ENCODE results near the gene EIF2D.
A peak's percentile ranks its signal among the peaks of the same experiment; 100 is the strongest.
"Not testable (repeated sequence)": the region's sequence is repeated elsewhere in the genome, so short reads cannot be mapped to it uniquely, and the experiment has no call there.

Gene EIF2D

DNA sequence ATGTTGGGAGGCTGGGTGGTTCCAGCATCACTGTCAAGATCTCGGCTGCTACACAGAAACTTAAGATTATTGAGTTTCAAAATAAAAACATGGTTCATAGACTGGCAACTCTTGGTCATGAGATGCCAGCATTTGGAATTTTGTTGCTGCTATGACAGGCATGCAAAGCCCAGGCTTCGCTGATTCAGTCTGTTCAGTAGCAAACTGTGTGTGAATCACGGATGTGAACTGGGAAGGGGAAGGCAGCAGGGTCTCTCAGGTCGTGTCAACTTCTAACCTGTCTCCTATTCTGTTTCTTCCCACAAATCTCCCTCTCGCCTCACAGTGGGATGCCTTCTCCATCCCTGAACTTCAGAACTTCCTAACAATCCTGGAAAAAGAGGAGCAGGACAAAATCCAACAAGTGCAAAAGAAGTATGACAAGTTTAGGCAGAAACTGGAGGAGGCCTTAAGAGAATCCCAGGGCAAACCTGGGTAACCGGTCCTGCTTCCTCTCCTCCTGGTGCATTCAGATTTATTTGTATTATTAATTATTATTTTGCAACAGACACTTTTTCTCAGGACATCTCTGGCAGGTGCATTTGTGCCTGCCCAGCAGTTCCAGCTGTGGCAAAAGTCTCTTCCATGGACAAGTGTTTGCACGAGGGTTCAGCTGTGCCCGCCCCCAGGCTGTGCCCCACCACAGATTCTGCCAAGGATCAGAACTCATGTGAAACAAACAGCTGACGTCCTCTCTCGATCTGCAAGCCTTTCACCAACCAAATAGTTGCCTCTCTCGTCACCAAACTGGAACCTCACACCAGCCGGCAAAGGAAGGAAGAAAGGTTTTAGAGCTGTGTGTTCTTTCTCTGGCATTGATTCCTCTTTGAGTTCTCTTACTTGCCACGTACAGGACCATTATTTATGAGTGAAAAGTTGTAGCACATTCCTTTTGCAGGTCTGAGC is 25.5 kb downstream of the EIF2D start:
- no peak for DNase-seq (ENCODE audit: low spot score)

DNA sequence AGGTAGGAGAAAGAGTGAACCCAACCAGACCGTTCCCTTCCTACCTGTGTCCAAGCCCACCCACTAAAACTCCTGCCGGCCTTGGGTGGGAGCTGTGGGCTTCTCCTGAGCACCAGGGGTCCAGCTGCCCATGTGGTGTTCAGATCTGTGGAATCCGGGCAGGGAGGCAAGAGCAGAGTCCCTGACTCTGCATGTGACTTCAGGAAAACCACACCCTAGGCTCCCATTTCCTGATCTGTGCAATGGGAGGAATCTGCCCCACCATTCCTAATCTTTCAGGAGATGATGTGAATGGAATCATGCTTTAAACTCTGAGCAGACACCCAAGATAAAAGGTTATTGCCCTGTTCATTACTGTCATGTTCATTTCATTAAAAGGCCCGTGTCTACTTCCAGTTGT is 27.6 kb downstream of the EIF2D start:
- DNase-seq (ENCODE audit: low spot score): no peak

DNA sequence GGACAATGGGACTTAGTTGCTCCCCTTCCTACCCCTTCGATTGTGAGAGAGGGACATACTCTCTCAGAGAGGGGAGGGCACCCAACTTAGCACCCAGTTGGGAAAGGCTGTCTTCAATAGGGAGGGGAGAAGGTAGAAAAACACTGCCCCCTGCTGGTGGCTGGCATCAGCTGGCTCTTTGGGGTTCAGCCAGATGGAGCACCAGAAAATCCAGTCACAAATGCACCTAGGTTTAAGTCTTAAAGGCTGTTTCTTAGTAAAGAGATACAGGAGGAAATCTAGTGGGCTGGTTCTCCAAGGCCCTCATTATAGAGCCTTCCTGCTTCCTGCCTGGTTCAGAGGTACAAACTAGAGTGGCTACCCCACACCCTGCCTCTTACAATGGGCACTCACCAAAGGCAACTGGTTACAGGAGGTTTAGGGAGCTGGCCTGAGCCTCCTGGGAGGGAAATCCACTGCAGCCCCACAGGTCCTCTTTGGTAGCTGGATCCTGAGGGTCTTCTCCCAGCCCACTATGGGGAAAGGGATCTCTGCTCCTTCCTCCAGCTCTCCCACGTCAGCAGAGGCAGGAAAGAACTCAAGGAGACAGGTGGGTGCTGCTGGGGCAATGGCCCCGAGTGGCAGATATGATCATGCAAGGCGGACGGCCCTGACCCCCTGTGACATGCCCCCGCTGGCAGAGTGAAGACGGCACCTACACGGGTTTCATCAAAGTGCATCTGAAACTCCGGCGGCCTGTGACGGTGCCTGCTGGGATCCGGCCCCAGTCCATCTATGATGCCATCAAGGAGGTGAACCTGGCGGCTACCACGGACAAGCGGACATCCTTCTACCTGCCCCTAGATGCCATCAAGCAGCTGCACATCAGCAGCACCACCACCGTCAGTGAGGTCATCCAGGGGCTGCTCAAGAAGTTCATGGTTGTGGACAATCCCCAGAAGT is 28.3 kb downstream of the EIF2D start:
- peak; percentile 80 for DNase-seq (ENCODE audit: low spot score)

DNA sequence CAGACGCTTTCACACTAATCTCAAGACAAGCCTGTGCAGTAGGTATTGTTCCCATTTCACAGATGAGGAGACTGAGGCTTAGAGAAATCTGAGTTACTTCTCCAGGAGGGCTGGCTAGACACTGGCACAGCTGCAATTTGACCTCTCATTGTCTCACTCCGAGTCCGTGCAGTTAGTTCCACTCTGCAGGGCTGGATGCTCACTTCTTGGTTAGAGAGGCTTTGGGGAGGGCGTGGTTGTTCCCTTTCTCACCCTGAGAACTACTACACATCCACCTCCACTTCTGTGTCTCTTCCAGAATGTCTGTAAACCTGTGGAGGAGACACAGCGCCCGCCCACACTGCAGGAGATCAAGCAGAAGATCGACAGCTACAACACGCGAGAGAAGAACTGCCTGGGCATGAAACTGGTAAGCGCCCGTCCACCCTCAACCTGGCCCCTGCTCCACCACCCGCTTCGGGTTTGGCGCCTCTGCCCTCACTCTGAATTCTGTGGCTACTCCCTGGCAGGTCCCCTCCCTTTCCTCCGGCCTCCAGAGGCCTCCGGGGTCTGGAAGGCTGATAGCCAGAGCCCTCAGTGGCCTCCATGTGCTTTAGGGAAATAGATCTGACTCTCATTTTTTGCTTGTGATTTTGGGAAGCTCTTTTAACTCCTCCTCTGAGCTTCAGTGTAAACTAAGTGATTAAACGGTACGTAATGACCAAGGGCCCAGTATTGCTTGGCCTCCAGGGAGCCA is 29.1 kb downstream of the EIF2D start:
- DNase-seq (ENCODE audit: low spot score): no peak

DNA sequence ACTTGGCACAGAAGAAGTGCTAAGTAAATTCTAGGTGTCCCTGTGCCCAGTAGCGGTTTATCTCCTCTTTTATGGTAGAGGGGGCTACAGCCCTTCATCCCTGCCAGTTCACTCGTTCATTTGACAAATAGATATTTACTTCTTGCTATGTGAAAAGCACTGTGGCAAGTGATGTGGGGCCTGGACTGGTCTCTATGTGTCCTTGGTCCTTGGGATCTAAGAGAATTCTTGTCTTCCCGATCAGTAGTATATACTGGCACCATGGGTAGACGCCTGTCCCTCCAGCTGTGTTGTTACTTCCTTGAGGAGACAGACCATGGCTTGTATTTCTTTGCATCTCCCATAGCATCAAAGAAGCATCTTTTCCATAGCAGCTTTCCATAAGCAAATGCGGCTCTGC is 29.7 kb downstream of the EIF2D start:
- DNase-seq (ENCODE audit: low spot score): no peak

DNA sequence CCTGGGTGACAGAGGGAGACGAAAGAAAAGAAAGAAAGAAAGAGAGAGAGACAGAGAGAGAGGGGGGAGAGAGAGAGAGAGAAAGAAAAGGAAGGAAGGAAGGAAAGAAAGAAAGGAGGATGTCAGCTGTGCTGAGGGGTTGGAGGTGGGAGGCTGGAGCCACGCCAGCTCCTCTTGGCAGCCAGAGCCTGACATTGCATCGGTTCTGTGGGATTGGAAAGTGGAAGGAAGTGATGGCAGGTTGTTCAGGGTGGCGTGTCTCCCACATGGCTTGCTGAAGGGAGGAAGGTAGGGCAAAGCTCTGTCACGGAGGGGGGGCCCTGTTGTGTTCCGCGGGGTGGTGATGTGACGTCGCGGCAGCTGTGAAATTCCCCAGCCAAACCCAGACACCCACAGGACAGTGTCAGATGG is 30.7 kb downstream of the EIF2D start:
- no peak for DNase-seq (ENCODE audit: low spot score)

DNA sequence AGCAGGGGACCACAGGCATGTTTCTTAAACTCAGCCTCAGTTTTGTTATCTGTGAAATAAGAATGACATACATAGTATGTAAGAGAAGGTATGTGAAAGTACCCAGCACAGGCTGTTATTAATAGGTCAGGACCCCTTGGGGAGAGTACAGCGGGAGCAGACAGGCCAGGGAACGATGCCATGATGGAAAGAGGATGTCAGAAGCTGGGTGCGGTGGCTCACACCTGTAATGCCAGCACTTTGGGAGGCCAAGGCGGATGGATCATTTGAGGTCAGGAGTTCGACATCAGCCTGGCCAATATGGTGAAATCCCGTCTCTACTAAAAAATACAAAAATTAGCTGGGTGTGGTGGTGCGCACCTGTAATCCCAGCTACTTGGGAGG is 31.2 kb downstream of the EIF2D start:
- not testable (repeated sequence) for DNase-seq (ENCODE audit: low spot score)

DNA sequence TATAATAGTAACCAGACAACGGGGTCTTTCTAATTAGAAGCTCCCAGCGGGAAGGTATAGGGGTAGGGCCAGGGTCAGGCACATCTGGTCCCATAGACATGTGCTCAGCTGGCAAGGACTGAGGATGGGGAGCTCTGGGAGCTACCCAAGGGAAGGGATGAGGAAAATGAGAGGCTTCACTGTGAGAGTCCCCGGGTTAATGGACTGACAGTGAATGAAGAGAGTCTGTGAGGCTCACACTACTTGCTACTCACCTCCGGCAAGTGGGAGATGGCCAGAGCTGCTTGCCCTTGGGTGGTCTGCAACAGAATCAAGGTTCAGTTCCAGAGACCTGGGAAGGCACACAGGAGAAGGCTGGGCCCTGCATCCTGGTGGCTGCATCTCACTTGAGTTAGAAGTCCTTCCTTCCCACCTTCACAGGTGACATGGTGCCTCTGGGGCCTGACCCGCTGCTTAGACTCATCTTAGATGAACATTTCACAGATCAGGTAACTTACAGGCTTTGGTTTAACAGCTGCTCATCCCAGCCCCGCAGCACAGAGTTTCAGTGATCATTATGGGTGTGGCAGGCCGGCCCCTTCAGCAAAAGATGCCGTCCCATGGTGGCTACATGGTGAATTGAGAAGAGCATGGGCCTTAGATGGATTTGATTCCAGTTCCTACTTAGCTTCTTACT is 31.7 kb downstream of the EIF2D start:
- no peak for DNase-seq (ENCODE audit: low spot score)

DNA sequence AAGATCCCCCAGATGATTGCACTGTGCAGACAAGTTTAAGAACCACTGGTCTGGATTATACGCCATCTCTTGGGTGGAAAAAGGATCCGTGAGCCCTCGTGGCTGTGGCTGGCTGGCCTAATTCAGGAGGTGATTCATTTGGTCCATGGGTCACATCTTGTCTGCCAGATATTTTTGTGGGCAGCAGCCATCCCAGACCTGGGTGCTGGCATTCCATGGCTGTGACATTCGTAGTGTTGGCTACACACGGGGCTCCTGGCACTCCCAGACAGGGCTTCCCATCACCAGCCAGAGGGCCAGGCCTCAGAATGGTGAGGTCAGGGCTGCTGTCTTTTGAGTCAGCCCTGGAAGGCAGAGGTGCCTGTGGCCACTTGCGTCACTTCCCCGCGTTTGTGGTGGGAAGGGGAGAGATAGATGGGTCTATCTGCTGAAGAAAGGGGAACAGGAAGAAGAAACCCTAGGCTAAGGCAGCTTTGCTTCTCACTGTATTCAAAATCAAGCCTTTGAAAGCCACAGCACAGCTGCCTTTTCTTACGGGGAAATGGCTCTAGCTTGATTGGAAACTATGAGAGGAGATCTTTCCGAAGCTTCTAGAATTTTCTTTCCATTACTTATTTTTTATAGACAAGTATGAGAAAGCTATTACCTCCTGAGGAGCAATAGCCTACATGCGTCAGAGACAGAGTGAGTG is 32.4 kb downstream of the EIF2D start:
- no peak for DNase-seq (ENCODE audit: low spot score)

DNA sequence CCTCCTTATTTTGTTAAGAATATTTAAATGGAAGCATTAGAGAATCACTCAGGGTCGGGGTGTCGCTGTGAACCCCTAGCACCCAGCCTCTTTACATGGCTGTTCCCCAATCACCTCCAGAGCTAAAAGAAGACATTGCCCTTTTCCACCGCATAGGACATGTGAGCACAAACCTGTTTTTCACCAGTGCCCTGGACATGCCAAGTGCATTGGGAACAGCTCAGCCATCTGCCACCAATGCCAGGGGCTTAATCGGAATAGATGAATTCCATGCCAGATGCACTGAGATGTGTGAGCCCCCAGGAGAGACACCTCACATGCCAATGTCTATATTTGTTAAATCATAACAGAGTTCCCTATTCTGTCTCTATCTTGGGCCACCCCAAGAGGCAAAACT is 33.3 kb downstream of the EIF2D start:
- DNase-seq (ENCODE audit: low spot score): no peak

DNA sequence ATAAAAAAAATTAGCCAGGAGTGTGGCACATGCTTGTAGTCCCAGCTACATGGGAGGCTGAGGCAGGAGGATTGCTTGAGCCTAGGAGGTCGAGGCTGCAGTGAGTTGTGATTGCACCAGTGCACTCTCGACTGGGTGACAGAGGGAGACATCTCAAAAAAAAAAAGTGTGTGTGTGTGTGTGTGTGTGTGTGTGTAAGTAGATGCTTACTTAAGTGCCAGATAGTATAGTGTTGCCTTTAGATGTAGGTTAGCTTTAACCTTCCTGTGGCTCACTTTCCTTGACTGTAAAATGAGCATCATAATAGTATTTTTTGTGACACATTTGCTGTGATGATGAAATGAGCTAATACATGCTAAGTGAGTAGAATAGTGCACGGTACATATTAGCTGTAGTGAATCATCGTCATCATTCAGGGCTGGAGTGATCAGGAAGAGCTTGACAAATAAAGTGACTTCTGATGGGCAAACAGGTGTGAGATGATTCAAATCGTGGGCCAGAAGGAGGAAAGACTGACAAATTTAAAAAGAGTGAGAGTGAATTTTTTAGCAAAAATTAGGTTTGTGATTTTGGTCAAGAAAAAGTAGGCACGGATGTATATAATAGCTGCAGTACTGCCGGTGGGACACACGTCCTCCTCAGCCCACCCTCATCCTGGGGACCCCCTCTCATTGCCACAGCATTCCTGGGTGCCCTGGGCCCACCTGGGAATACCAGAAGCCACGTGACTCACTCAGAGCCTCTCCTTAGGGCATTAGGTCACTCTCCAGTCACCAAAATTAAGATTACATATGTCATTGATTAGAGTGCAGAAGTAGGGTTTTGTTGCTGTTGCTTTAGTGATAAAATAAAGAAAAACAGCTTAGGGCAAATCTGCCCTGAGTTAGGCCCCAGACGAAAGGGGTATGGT is 33.9 kb downstream of the EIF2D start:
- no peak for DNase-seq (ENCODE audit: low spot score)

DNA sequence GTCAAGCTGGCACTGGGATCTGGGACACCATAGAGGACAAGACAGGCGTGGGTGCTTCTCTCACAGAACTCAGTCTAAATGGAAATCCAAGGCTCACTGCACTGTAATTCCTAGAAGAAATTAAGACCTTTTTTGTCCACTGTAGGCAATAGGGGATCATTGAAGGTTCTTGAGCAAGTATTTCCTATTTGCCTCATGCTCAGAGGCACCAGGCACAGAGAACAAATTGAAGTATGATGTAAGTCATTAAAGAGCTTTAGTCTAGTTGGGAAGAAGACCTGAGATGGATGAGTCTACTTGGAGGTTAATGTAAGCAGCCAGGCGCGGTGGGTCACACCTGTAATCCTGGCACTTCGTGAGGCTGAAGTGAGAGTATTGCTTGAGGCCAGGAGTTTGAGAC is 34.6 kb downstream of the EIF2D start:
- DNase-seq (ENCODE audit: low spot score): no peak

DNA sequence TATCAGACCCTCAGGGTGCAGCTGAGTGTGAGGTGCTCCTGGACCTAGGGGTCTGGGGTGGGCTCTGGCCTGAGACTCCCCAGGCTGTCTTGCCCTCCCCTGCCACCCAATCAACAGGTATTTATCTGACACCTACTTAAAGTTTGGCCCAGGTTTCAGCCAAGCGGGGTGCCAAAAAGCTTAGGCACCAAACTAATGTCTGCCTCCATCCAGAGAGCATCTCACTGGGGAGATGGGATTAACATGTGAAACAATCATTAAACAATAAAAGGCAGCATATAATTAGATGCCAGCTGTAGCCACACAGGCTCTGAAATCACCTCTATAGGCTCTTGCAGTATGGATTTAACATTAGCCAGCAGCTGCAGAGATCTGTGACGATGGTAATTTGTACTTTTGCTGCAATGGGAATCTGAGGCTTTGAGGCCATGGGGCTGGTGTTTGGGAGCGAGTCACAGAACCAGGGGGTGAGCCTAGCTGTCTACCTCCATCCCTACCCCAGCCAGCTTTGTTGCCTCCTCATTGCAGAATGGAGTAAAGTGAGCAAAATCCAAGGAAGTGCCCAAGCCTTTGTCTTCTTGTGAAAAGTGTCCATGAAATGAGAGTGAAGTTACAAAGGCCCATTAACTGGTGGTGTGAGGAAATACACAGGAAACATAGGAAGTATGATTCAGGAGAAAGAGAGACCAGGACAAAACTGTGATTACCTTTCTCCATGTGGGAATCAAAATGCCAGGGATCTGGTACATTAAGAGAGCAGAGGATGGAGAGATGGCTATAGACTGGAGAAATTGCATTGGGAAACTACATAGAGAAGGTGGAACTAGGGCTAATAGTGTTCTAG is 36.1 kb downstream of the EIF2D start:
- DNase-seq (ENCODE audit: low spot score): no peak

DNA sequence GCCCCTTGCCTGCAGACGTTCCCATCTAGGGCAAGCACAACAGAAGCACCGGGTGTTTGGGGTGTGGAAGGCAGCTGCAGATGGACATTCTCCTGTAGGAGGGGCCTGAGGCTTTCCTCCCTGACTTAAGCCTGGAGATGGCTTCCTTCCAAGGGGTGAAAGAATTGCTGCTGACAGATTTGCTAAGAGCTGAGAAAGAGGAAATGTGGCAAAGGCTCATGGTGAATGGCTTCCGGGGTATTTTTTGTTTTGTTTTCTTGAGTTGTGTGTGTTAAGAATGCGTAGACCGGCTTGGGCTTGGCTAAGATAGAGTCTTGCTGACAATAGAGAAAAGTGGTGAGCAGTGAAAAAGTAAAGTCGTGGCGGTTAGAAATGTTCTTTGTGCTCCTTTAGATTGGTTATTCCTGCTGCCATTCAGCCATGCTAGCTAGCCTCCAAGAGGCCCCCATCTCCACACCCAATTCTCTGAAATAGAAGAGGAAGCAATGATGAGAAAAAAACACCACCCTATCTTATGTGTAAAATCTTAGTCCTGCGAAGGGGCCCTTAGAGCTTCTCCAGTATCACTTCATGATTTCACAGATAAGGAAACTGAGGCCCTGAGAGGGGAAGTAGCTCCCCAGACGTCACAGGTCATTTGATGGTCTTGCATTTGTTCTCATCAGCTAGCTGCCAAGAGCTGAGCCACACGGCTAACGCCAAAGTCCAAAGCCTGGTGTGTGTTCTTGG is 36.9 kb downstream of the EIF2D start:
- DNase-seq (ENCODE audit: low spot score): no peak

DNA sequence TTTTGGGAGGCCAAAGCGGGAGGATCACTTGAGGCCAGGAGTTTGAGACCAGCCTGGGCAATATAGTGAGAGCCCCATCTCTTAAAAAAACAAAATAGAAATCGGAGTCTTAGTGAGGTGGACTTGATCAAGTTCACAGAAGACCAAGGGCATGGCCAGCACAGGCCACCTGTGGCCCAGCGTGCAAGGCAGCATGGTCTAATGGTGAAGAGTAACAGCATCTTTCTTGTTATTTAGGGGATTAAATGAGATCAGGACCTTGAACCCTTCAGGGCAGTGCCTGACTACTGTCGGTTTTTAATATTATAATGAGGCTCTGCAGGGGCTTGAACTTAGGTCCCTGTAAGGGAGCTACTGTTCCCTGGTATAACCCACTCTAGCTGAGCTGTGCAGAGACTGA is 38.5 kb downstream of the EIF2D start:
- no peak for DNase-seq (ENCODE audit: low spot score)

DNA sequence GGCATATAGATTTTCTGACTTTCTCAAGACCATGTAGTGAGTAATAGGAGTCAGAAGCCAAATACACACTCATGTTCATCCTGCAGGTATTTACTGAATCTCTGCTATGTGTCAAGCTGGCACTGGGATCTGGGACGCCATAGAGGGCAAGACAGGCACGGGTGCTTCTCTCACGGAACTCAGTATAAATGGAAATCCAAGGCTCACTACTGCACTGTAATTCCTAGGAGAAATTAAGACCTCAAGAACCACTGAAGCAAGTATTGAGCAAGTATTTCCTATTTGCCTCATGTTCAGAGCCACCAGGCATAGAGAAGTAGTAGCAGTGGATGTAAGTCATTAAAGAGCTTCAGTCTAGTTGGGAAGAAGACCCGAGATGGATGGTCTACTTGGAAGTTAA is 38.9 kb downstream of the EIF2D start:
- no peak for DNase-seq (ENCODE audit: low spot score)

DNA sequence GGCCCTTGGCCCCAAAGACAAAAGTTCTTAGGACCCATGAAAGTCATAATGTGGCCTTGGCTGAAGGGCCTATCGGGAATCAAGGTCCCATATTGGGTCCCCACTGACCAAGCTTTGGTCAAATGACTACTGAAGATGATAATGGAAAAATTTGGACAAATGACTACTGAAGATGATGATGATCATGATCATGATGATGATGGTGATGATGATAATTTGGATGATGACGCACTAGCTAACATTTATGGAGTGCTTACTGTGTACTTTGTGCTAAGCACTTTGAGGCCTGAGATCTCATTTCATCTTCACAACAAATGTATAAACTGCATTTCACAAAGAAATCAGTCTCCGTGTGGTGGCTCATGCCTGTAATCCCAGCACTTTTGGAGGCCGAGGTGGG is 39.4 kb downstream of the EIF2D start:
- DNase-seq (ENCODE audit: low spot score): no peak

DNA sequence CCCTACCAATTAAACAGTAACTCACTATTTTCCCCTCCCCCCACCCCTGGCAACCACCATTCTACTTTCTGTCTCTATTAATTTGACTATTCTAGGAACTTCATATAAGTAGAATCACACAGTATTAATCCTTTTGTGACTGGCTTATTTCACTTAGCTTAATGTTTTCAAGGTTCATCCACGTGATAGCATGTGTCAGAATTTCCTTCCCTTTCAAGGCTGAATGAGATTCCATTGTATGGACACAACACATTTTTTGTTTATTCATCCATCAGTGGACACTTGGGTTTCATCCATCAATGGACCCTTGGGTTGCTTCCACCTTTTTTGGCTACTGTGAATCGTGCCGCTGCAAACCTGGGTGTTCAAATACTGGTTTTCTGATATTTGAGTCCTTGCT is 41.7 kb downstream of the EIF2D start:
- no peak for DNase-seq (ENCODE audit: low spot score)
